Inferior parietal cortex (tissue), 1 donor: ENCODE results near the gene RYR2.
"Not testable (repeated sequence)": the region's sequence is repeated elsewhere in the genome, so short reads cannot be mapped to it uniquely, and the experiment has no call there.

Experiments used
- DNase-seq: peaks from one replicate; pipeline ENCODE4 v3.0.0-alpha.2; 2016; ENCODE audit errors: extremely low spot score

Gene RYR2

GRCh38 chr1:237789619-237790018, 747.6 kb downstream of the RYR2 start:
- DNase-seq: no peak

DNA sequence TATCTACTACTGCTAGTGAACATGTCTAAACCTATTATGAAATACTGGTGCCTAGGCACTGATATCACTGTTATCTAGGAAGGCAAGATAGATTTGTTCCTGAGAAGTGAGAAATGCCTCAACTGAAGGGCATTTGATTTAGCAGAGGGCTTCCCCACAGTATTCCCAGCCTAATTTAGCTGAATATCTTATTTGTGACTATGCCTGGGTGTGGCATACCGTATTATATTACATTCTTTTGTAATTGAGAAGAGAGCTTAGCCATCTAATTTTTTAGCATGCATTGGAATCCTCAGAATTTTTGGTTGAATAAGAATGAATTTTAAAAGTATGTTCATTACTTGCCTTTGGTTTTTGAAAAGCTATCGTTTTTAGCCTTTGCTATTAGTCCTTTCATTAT, 749.6 kb downstream of the RYR2 start:
- DNase-seq: no peak

- DNase-seq: no peak
Measured at GRCh38 chr1:237792149-237792548, 750.2 kb downstream of the RYR2 start.

DNA sequence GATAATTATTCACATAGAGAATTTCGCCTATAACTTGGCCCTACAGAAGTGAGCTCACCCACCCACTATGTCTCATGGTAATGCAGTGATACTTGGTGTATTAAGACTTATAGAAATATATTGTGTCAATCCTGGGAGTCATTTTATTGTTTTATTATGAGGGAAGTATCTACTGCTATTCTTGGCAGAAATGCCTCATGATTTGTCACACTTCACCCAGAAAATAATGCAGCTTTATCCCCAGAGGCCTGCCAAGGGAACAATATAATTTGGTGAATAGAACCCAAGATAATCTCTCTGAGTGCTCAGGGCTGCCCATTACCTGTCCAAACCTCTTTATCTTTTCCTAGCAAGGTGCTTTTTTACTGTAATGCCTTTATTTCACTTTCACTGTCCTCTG, 750.7 kb downstream of the RYR2 start:
- no peak for DNase-seq

- no peak for DNase-seq
Measured at GRCh38 chr1:237794071-237794470, 752.1 kb downstream of the RYR2 start.

DNA sequence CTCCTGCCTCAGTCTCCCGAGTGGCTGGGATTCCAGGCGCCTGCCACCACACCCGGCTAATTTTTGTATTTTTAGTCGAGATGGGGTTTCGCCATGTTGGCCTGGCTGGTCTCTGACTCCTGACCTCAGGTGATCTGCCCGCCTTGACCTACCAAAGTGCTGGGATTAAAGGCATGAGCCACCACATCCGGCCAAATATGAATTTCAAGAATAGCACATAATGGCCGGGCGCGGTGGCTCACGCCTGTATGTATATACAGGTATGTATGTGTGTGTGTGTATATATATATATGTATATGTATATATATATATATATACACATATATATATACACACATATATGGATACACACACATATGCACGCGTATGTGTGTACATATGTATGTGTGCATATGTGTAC, 753.6 kb downstream of the RYR2 start:
- no peak for DNase-seq

DNA sequence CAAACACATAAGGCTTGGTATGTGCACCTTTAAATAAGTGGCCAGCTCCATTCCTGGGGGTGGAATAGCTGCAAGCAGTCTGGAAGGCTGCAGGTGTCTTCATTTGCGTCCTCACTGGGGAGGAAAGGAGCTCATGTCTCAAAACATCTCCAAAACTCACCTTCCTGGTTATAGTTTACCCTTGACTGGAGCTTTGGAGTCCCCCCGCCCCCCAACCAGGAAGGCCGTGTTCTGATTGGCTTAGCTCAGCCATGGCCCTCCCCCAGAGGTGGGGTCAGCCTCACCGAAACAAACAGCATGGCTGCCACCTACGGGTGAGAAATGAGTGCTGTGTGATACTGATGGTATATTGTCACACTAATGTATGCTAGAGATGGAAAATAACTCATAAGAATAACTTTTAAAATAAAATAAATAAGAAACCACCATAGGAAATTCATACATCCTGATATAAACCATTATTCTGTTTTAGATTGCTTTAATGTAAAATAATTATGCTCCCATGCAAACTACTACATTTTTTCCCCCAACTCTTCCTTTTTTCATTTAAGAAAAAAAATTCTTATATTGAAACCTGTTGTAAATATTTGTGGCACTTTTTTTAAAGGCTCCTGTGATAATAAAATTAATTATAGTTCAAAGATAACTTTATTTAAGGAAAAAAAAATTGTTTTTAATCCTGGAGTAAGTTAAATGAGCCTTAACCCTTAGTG, 757.9 kb downstream of the RYR2 start:
- DNase-seq: no peak

- DNase-seq: no peak
Measured at GRCh38 chr1:237804516-237804915, 762.5 kb downstream of the RYR2 start.

DNA sequence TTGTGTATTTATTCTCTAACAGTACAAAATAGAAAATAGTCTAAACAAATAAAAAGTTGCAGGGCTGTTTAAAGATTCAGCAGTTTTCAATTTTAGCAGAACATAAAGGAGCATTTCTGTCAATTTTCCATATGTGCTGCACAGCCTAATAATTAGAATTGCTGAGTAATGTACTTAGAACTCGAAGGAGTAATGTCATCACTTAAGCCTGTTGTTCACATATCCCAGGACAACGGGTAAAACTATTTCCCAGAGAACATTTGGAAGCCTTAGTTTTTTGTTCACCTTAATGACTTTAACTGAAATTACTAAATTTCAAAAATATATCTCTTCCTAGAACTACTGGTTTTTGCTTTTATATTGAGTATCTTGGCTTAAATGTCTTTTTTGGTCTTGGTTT, 767.1 kb downstream of the RYR2 start:
- no peak for DNase-seq

DNA sequence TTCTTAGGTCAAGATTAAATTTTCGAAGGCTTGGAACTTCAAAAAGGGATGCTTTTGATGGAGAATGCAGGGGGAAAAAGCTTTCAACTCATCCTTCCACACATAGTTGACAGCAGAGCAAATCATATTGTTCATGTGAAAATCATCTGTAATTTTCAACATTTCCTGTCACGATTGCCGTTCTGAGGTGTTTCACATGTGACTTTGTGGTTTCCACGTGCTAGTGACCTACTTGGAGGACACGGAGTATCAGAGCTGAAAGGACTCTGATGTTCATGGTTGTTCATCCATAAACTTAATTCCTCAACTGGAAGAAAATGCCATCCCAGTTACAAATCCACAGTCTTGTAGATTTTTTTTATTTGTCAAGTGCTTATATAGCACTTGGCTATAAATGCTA, 769.6 kb downstream of the RYR2 start:
- DNase-seq: no peak

GRCh38 chr1:237812061-237812460, 770.1 kb downstream of the RYR2 start:
- no peak for DNase-seq

- DNase-seq: no peak
Measured at GRCh38 chr1:237814319-237814924, 772.4 kb downstream of the RYR2 start.

- DNase-seq: no peak
Measured at GRCh38 chr1:237817277-237817676, 775.3 kb downstream of the RYR2 start.

- DNase-seq: not testable (repeated sequence)
Measured at GRCh38 chr1:237820634-237821033, 778.6 kb downstream of the RYR2 start.

DNA sequence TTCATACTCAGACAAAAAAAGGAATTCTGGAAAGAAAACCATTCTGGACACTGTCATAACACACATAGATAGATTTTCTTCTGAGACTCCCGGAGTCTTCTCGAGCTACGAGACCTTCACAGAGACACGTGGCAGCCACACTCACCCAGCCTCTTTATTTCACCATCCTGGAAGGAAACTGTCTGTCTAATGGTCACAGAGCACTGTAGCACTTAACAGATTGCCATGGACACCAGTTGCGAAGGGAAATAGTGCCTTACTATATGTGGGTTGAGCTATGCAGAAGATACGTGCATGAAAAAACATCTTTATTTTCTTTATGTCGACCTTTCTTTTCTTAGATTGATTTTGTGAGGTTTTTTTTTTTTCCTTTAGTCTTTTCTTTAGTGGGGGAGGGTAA, 790.9 kb downstream of the RYR2 start:
- no peak for DNase-seq

- no peak for DNase-seq
Measured at GRCh38 chr1:237834048-237834447, 792.1 kb downstream of the RYR2 start.

DNA sequence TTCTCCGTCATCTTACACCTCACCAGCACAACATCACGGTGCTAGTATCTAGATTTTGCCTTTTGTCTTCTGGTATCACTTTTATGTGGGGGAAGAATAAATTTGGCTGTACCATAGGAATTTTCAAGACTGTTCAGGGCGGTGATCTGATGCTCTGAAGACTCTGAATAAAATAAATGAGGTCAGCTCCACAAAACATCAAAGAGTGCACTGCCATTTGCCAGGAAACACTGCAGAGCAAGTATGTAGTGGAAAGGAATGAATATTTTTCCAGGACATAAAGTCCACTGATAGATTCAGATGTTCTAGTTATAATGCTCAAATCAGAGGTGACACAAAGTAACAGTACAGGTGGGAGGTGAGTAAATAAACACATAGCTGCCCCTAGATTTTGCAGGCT, 792.5 kb downstream of the RYR2 start:
- no peak for DNase-seq

DNA sequence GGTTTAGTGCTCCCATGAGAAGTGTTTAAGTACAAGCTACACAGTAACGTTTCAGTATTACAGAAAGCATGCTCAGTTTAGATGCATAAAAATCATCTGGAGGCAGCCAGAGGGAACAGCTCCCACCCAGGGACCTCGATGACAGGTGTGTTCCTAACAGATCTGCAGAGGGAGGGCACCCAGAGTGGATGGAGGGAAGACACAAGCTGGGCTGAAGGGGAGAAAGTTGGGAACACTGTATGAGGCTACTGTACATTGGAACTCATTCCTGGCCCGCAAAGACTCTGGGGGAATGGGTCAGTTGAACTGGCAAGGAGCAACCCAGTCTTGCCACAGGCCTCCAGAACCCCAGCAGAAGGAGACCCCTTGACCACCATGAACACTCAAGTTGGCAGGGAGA, 796.3 kb downstream of the RYR2 start:
- DNase-seq: no peak

GRCh38 chr1:237838904-237839534, 797.0 kb downstream of the RYR2 start:
- no peak for DNase-seq

DNA sequence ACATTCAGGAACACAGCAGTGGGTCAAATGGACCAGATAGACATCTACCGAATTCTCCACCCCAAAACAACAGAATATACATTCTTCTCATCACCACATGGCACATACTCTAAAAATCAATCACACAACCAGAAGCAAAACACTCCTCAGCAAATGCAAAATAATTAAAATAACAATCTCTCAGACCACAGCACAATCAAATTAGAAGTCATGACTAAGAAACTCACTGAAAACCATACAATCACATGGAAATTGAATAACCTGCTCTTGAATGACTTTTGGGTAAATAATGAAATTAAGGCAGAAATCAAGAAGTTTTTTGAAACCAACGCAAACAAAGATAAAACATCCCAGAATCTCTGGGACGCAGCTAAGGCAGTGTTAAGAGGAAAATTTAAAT, 799.5 kb downstream of the RYR2 start:
- DNase-seq: no peak

DNA sequence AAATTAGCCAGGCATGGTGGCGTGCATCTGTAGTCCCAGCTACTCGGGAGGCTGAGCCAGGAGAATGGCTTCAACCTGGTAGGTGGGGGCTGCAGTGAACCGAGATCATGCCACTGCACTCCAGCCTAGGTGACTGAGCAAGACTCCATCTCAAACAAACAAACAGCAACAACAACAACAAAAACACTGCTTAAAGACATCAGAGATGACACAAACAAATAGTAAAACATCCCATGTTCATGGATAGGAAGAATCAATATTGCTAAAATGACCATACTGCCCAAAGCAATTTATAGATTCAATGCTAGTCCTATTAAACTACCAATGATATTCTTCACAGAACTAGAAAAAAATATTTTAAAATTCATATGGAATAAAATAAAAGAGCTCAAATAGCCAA, 801.5 kb downstream of the RYR2 start:
- not testable (repeated sequence) for DNase-seq

DNA sequence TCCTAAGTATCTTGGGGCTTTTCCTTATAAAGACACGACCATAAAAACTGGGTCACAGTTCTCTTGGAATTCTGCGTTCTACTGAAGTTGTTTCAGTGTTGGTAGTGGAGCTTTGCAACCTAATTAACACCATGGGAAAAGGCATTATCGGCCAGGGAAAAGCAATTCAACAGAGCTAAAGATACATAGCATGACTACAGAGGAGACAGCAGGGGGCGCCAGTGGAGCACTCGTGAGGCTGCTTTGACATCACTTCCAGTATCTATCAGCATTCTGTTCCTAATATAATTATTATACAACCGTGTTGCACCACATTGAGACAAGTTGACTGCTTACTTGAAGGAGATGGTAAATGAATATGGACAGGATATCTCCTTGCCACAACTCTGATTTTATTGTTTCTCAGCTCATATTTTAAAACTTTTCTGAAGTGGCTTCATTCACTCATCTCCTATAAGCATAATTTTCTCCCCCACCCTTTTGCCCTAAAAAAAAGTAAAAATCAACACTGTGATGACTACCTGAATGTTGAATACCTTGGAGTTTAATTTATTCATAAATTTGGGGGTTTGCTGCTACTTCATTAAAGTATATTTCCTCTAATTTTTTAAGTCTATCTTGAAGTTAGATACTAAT, 809.3 kb downstream of the RYR2 start:
- peak; percentile 69 for DNase-seq

DNA sequence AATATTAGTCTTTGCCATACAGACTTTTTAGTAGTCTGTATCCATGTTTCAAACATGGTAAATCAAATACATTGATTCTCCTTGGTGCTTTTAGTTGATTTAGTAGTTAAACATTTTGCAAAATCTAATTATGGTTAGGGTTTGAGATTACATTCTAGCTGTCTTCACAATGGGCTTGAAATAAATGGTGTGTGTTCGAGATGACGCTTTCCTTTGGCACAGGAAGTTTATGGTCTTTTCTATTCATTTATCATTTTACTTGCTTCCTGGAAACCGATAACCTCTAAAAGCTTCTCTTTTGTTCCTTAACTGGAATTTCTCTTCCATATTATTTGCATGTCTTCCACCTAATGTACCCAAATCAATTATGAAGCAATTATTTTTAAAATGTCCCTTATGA, 810.4 kb downstream of the RYR2 start:
- no peak for DNase-seq
